ENCODE data around the gene SOCS6. TPM values are rescaled to one million over a fixed set of nuclear protein-coding genes. Genes with fewer than 3 reads are reported as not detected.

The SOCS6 gene
- total RNA-seq, 1 donor, result 34.5 TPM

- no peak for TF ChIP-seq CTCF (IDR thresholded peaks at IDR 0.05; ENCODE audit: insufficient read depth, low read depth, low read length)
- H3K4me3 ChIP-seq (ENCODE audit: low read depth, low read length), result no peak overlapping the region
- DNase-seq (ENCODE audit: low read depth), result no peak
Observed at GRCh38 chr18:70256994-70257393, 31.9 kb upstream of the SOCS6 start.

- DNase-seq (ENCODE audit: low read depth), result no peak
- no peak for TF ChIP-seq CTCF (IDR thresholded peaks at IDR 0.05; ENCODE audit: insufficient read depth, low read depth, low read length)
- H3K4me3 ChIP-seq (ENCODE audit: low read depth, low read length), result no peak overlapping the region
Observed at GRCh38 chr18:70258243-70258642, 30.6 kb upstream of the SOCS6 start.

GRCh38 chr18:70260683-70261082 lies 28.2 kb upstream of the SOCS6 start:
- no peak for DNase-seq (ENCODE audit: low read depth)
- H3K4me3 ChIP-seq (ENCODE audit: low read depth, low read length), result no peak overlapping the region
- TF ChIP-seq CTCF (IDR thresholded peaks at IDR 0.05; ENCODE audit: insufficient read depth, low read depth, low read length), result no peak

- DNase-seq (ENCODE audit: low read depth), result no peak
- TF ChIP-seq CTCF (IDR thresholded peaks at IDR 0.05; ENCODE audit: insufficient read depth, low read depth, low read length), result no peak
- no peak overlapping the region for H3K4me3 ChIP-seq (ENCODE audit: low read depth, low read length)
Observed at GRCh38 chr18:70261141-70261788, 27.6 kb upstream of the SOCS6 start.

- no peak overlapping the region for H3K4me3 ChIP-seq (ENCODE audit: low read depth, low read length)
- TF ChIP-seq CTCF (IDR thresholded peaks at IDR 0.05; ENCODE audit: insufficient read depth, low read depth, low read length), result no peak
- no peak for DNase-seq (ENCODE audit: low read depth)
Observed at GRCh38 chr18:70263336-70263735, 25.5 kb upstream of the SOCS6 start.

GRCh38 chr18:70271742-70272141 lies 17.1 kb upstream of the SOCS6 start:
- no peak overlapping the region for H3K4me3 ChIP-seq (ENCODE audit: low read depth, low read length)
- DNase-seq (ENCODE audit: low read depth), result no peak
- no peak for TF ChIP-seq CTCF (IDR thresholded peaks at IDR 0.05; ENCODE audit: insufficient read depth, low read depth, low read length)

- DNase-seq (ENCODE audit: low read depth), result no peak
Observed at GRCh38 chr18:70273021-70273420, 15.8 kb upstream of the SOCS6 start.

More at GRCh38 chr18:70273021-70273420, 15.8 kb upstream of the SOCS6 start:
- no peak for TF ChIP-seq CTCF (IDR thresholded peaks at IDR 0.05; ENCODE audit: insufficient read depth, low read depth, low read length)
- H3K4me3 ChIP-seq (ENCODE audit: low read depth, low read length), result no peak overlapping the region

All from fibroblast of villous mesenchyme (primary cell).